ENCODE measurements around the gene ZYG11A.

Gene ZYG11A

GRCh38 chr1:52917581-52917980 is 75.0 kb downstream of the ZYG11A start:
- Histone ChIP-seq H3K4me1 (ENCODE audit: control insufficient read depth, insufficient read depth, low read length, unreplicated experiment) (no peaks in the 10 kb centered on the region), H2AFZ (ENCODE audit: low read length, unreplicated experiment) (no peak overlapping the region), H3K4me3 (ENCODE audit: low read depth, low read length) (no peak overlapping the region), H3K27ac (ENCODE audit: low read depth, low read length) (no peak overlapping the region), H3K36me3 (ENCODE audit: insufficient read depth, low read length) (no peaks in the 10 kb centered on the region), H3K27me3 (ENCODE audit: insufficient read depth, low read length) (no peaks in the 10 kb centered on the region), H3K79me2 (ENCODE audit: control insufficient read depth, insufficient read depth, low read length, unreplicated experiment) (no peaks in the 10 kb centered on the region)

DNA sequence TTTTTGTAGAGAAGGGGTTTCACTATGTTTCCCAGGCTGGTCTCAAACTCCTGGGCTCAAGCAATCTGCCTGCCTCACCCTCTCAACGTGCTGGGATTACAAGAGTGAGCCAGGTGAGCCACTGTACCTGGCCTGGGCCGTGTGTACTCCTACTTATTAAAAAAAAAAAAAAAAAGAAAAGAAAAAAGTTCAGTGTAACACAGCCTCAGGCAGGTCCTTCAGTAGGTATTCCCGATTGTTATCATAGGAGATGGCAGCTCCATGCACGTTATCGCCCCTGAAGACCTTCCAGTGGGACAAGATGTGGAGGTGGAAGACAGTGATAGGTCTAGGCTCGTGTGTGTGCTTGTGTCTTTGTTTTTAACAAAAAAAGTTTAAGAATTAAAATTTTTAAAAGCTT is 75.6 kb downstream of the ZYG11A start:
- Histone ChIP-seq H3K4me1 (ENCODE audit: control insufficient read depth, insufficient read depth, low read length, unreplicated experiment) (no peaks in the 10 kb centered on the region), H3K4me3 (ENCODE audit: low read depth, low read length) (no peak overlapping the region), H3K79me2 (ENCODE audit: control insufficient read depth, insufficient read depth, low read length, unreplicated experiment) (no peaks in the 10 kb centered on the region), H2AFZ (ENCODE audit: low read length, unreplicated experiment) (no peak overlapping the region), H3K27ac (ENCODE audit: low read depth, low read length) (no peak overlapping the region), H3K27me3 (ENCODE audit: insufficient read depth, low read length) (no peaks in the 10 kb centered on the region), H3K36me3 (ENCODE audit: insufficient read depth, low read length) (no peaks in the 10 kb centered on the region)

GRCh38 chr1:52919051-52919722 is 76.6 kb downstream of the ZYG11A start:
- no peaks in the 10 kb centered on the region for H3K27me3 ChIP-seq (ENCODE audit: insufficient read depth, low read length)
- no peaks in the 10 kb centered on the region for H3K79me2 ChIP-seq (ENCODE audit: control insufficient read depth, insufficient read depth, low read length, unreplicated experiment)
- no peak overlapping the region for H2AFZ ChIP-seq (ENCODE audit: low read length, unreplicated experiment)
- H3K27ac ChIP-seq (ENCODE audit: low read depth, low read length) = no peak overlapping the region
- no peaks in the 10 kb centered on the region for H3K4me1 ChIP-seq (ENCODE audit: control insufficient read depth, insufficient read depth, low read length, unreplicated experiment)
- no peaks in the 10 kb centered on the region for H3K36me3 ChIP-seq (ENCODE audit: insufficient read depth, low read length)
- no peak overlapping the region for H3K4me3 ChIP-seq (ENCODE audit: low read depth, low read length)

GRCh38 chr1:52919723-52920483 is 77.3 kb downstream of the ZYG11A start:
- H3K79me2 ChIP-seq (ENCODE audit: control insufficient read depth, insufficient read depth, low read length, unreplicated experiment) = no peaks in the 10 kb centered on the region

GRCh38 chr1:52920791-52921291 is 78.3 kb downstream of the ZYG11A start:
- Histone ChIP-seq H2AFZ (ENCODE audit: low read length, unreplicated experiment) (peak overlapping the region; percentile 98), H3K4me1 (ENCODE audit: control insufficient read depth, insufficient read depth, low read length, unreplicated experiment) (peaks cover 6% of the 10 kb centered on the region), H3K27ac (ENCODE audit: low read depth, low read length) (no peak overlapping the region), H3K79me2 (ENCODE audit: control insufficient read depth, insufficient read depth, low read length, unreplicated experiment) (no peaks in the 10 kb centered on the region), H3K36me3 (ENCODE audit: insufficient read depth, low read length) (no peaks in the 10 kb centered on the region), H3K4me3 (ENCODE audit: low read depth, low read length) (peak overlapping the region; percentile 84), H3K27me3 (ENCODE audit: insufficient read depth, low read length) (no peaks in the 10 kb centered on the region)

More at GRCh38 chr1:52919723-52920483, 77.3 kb downstream of the ZYG11A start:
- no peak overlapping the region for H3K4me3 ChIP-seq (ENCODE audit: low read depth, low read length)
- H3K4me1 ChIP-seq (ENCODE audit: control insufficient read depth, insufficient read depth, low read length, unreplicated experiment) = no peaks in the 10 kb centered on the region
- H3K27me3 ChIP-seq (ENCODE audit: insufficient read depth, low read length) = no peaks in the 10 kb centered on the region
- H3K36me3 ChIP-seq (ENCODE audit: insufficient read depth, low read length) = no peaks in the 10 kb centered on the region
- H3K27ac ChIP-seq (ENCODE audit: low read depth, low read length) = no peak overlapping the region
- H2AFZ ChIP-seq (ENCODE audit: low read length, unreplicated experiment) = no peak overlapping the region

- H3K27ac ChIP-seq (ENCODE audit: low read depth, low read length) = no peak overlapping the region
- H2AFZ ChIP-seq (ENCODE audit: low read length, unreplicated experiment) = peak overlapping the region; percentile 1
- peaks cover 10% of the 10 kb centered on the region for H3K4me1 ChIP-seq (ENCODE audit: control insufficient read depth, insufficient read depth, low read length, unreplicated experiment)
- no peaks in the 10 kb centered on the region for H3K36me3 ChIP-seq (ENCODE audit: insufficient read depth, low read length)
- H3K4me3 ChIP-seq (ENCODE audit: low read depth, low read length) = peak overlapping the region; percentile 5; the same call in 1 of the 2 replicates
- H3K79me2 ChIP-seq (ENCODE audit: control insufficient read depth, insufficient read depth, low read length, unreplicated experiment) = no peaks in the 10 kb centered on the region
- H3K27me3 ChIP-seq (ENCODE audit: insufficient read depth, low read length) = no peaks in the 10 kb centered on the region
Observed at GRCh38 chr1:52925571-52926005, 83.0 kb downstream of the ZYG11A start.

GRCh38 chr1:52926864-52927211 is 84.3 kb downstream of the ZYG11A start:
- no peak overlapping the region for H3K27ac ChIP-seq (ENCODE audit: low read depth, low read length)
- no peaks in the 10 kb centered on the region for H3K27me3 ChIP-seq (ENCODE audit: insufficient read depth, low read length)
- H3K4me1 ChIP-seq (ENCODE audit: control insufficient read depth, insufficient read depth, low read length, unreplicated experiment) = peaks cover 10% of the 10 kb centered on the region
- H3K36me3 ChIP-seq (ENCODE audit: insufficient read depth, low read length) = no peaks in the 10 kb centered on the region
- peak overlapping the region; percentile 92 for H3K4me3 ChIP-seq (ENCODE audit: low read depth, low read length)
- H2AFZ ChIP-seq (ENCODE audit: low read length, unreplicated experiment) = peak overlapping the region; percentile 86
- H3K79me2 ChIP-seq (ENCODE audit: control insufficient read depth, insufficient read depth, low read length, unreplicated experiment) = no peaks in the 10 kb centered on the region

GRCh38 chr1:52927212-52928014 is 84.9 kb downstream of the ZYG11A start, which contains the start of gene SCP2:
SCP2 (plus strand) TSS chr1:52927276; CDS start chr1:52927397, 121 bp downstream.
- peaks cover 10% of the 10 kb centered on the region for H3K4me1 ChIP-seq (ENCODE audit: control insufficient read depth, insufficient read depth, low read length, unreplicated experiment)
- H3K4me3 ChIP-seq (ENCODE audit: low read depth, low read length) = peak within 1 kb of the TSS; percentile 92
- H2AFZ ChIP-seq (ENCODE audit: low read length, unreplicated experiment) = peak within 1 kb of the TSS; percentile 91
- H3K36me3 ChIP-seq (ENCODE audit: insufficient read depth, low read length) = no peaks in the 10 kb centered on the region
- H3K79me2 ChIP-seq (ENCODE audit: control insufficient read depth, insufficient read depth, low read length, unreplicated experiment) = no peaks in the 10 kb centered on the region
- no peak within 1 kb of the TSS for H3K27ac ChIP-seq (ENCODE audit: low read depth, low read length)
- H3K27me3 ChIP-seq (ENCODE audit: insufficient read depth, low read length) = no peaks in the 10 kb centered on the region

- no peaks in the 10 kb centered on the region for H3K36me3 ChIP-seq (ENCODE audit: insufficient read depth, low read length)
- H3K4me3 ChIP-seq (ENCODE audit: low read depth, low read length) = peak overlapping the region; percentile 92
- H2AFZ ChIP-seq (ENCODE audit: low read length, unreplicated experiment) = peak overlapping the region; percentile 91
- H3K27ac ChIP-seq (ENCODE audit: low read depth, low read length) = no peak overlapping the region
- H3K27me3 ChIP-seq (ENCODE audit: insufficient read depth, low read length) = no peaks in the 10 kb centered on the region
- no peaks in the 10 kb centered on the region for H3K79me2 ChIP-seq (ENCODE audit: control insufficient read depth, insufficient read depth, low read length, unreplicated experiment)
- peaks cover 10% of the 10 kb centered on the region for H3K4me1 ChIP-seq (ENCODE audit: control insufficient read depth, insufficient read depth, low read length, unreplicated experiment)
Observed at GRCh38 chr1:52928015-52928404, 85.5 kb downstream of the ZYG11A start.

DNA sequence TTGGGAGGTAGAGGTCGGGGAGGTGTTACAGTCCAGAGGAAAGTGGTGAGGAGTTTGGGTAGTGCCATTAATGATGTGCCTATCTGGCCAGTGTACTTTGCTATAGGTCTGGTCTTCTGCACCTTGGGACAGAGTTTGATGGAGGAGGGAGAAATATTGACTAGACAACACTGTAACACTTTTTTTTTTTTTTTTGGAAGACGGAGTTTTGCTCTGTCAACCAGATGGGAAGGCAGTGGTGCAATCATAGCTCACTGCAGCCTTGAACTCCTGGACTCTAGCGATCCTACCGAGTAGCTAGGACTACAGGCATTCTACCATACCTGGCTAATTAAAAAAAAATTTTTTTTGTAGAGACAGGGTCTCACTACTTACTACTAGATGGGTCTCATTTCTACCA is 86.5 kb downstream of the ZYG11A start:
- Histone ChIP-seq H3K27ac (ENCODE audit: low read depth, low read length) (no peak overlapping the region), H3K4me3 (ENCODE audit: low read depth, low read length) (no peak overlapping the region), H2AFZ (ENCODE audit: low read length, unreplicated experiment) (no peak overlapping the region), H3K4me1 (ENCODE audit: control insufficient read depth, insufficient read depth, low read length, unreplicated experiment) (peaks cover 10% of the 10 kb centered on the region), H3K27me3 (ENCODE audit: insufficient read depth, low read length) (no peaks in the 10 kb centered on the region), H3K79me2 (ENCODE audit: control insufficient read depth, insufficient read depth, low read length, unreplicated experiment) (no peaks in the 10 kb centered on the region), H3K36me3 (ENCODE audit: insufficient read depth, low read length) (no peaks in the 10 kb centered on the region)

Data from ACC112 (cell line).